Pulmonary artery endothelial cell (primary cell): Measurements from ENCODE around the gene CMTM4. TPM values are rescaled to one million over a fixed set of nuclear protein-coding genes. Genes with fewer than 3 reads are reported as not detected.
"Not testable (repeated sequence)": the region's sequence is repeated elsewhere in the genome, so short reads cannot be mapped to it uniquely, and the experiment has no call there.

Source experiments
- DNase-seq: peaks from one replicate; pipeline ENCODE4 v3.0.0-alpha.2; 2011; ENCODE audit warnings: low read depth, low spot score
- total RNA-seq: library from RNA; depleted of rRNA; stranded (reverse); fragments of >200 nt; gene quantifications from 2 replicates; pipeline ENCODE4 v1.2.3, GENCODE V29; 2014

CMTM4 gene
- total RNA-seq, 1 donor from 2014 or later: 12.3 TPM

GRCh38 chr16:66676599-66676998 is 19.9 kb downstream of the CMTM4 start:
- DNase-seq: no peak

GRCh38 chr16:66673691-66674090 is 22.9 kb downstream of the CMTM4 start:
- no peak for DNase-seq

GRCh38 chr16:66670691-66671388 is 25.7 kb downstream of the CMTM4 start:
- no peak for DNase-seq

- no peak for DNase-seq
These were observed 27.6 kb downstream of the CMTM4 start for GRCh38 chr16:66668777-66669444.

GRCh38 chr16:66667944-66668343 is 28.6 kb downstream of the CMTM4 start:
- no peak for DNase-seq

- DNase-seq: peak; percentile 3
These were observed 33.9 kb downstream of the CMTM4 start for GRCh38 chr16:66662445-66663194.

- not testable (repeated sequence) for DNase-seq
These were observed 34.7 kb downstream of the CMTM4 start for GRCh38 chr16:66661671-66662346.

GRCh38 chr16:66661210-66661560 is 35.4 kb downstream of the CMTM4 start:
- DNase-seq: no peak

- DNase-seq: peak; percentile 52
These were observed 35.9 kb downstream of the CMTM4 start for GRCh38 chr16:66660422-66661209.

- no peak for DNase-seq
These were observed 37.7 kb downstream of the CMTM4 start for GRCh38 chr16:66658860-66659190.

GRCh38 chr16:66658143-66658859 is 38.2 kb downstream of the CMTM4 start:
- no peak for DNase-seq

- no peak for DNase-seq
These were observed 40.0 kb downstream of the CMTM4 start for GRCh38 chr16:66656547-66656946.

GRCh38 chr16:66653581-66654350 is 42.8 kb downstream of the CMTM4 start:
- DNase-seq: no peak

GRCh38 chr16:66652661-66653360 is 43.7 kb downstream of the CMTM4 start:
- DNase-seq: no peak

GRCh38 chr16:66651965-66652364 is 44.6 kb downstream of the CMTM4 start:
- DNase-seq: no peak

GRCh38 chr16:66651474-66651765 is 45.1 kb downstream of the CMTM4 start:
- DNase-seq: no peak

GRCh38 chr16:66650707-66651473 is 45.7 kb downstream of the CMTM4 start:
- peak; percentile 35 for DNase-seq

- DNase-seq: no peak
These were observed 46.8 kb downstream of the CMTM4 start for GRCh38 chr16:66649636-66650205.
